NOMO-1 treated with DMSO at 0.1 percent for 48 hours (cell line): ENCODE results near the gene C21orf58.
"Not testable (repeated sequence)": the region's sequence is repeated elsewhere in the genome, so short reads cannot be mapped to it uniquely, and the experiment has no call there.

Experiments
- DNase-seq: peaks from one replicate; lab custom pipeline; 2025; ENCODE audit not compliant: unreplicated experiment; lab: John Stamatoyannopoulos, UW

The C21orf58 gene

DNA sequence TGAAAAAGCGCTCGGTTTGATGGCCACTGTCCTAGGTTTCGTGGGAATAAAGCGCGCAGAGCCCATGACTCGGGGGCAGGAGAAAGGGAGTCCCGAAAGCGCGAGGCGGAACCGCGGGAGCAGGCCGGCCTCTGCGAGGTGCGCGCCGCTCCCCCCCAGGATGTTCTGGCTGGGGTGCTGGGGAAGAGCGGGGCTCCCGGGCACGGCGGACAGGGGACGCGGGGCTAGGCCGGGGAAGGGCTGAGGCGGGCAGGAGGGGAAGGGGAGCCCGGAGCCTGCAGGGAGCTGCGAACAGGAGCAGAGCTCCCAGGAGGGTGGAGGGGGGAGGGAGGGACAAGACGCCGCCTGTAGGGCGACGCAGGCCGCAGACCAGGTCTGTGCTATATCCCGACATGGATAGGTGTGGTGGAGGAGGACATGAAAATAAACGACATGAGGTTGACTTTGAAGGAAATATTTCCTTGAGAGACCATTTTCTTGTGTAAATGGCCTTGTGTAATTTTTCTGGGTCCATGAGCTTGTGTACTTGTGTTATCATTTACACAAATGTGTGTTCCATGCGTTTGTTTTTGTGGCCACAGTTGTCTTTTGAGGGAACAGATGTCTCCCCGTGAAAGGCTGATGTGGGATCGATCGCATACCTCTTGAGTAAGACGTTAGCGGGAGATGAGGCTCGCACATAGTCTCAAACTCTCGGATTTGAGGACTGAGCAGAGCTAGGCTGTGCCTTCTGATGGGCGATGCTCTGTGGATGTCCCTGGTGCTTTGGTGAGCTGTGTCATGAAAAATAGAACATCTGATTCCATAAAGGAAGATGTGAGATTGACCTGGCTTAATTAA, 1.6 kb upstream of the C21orf58 start:
- peak; percentile 19 for DNase-seq

DNA sequence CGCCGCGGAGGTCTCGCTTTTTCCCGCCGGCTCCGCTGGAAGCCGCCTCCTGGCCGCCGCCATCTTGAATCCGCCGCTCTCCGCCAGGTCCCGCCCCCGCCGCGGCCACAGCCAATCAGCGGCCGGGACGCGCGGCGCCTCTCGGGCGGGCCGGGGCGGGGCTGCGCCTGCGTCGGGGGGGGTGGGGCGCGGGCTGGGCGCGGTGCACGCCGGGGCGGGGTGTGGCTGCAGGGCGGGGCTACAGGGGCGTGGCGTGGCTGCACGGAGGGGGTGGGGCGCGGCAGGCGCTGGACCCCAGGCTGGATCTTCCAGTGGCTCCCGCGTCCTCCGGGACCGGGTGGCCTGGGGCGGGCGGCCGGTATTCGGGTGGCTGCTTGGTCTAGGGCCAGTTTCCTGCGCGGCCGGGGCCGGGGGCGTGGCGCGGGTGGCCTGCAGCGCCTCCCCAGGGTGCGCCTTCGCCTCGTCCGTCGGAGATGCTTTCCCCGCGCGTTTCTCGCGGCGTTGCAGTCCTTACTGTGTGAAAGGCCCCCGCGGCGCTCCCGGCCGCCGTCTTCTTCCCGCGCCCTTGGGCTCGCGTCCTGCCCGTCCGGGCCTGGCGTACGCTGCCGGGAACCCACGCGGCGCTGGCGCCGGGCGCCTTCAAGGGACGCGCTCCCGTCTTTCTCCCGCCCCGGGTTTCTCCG, 861 bp upstream of the C21orf58 start:
- peak; percentile 51 for DNase-seq

GRCh38 chr21:46323227-46323709, 402 bp downstream of the C21orf58 start:
- DNase-seq = peak; percentile 25

- peak; percentile 23 for DNase-seq
Measured at GRCh38 chr21:46322351-46323226, 1.1 kb downstream of the C21orf58 start.

DNA sequence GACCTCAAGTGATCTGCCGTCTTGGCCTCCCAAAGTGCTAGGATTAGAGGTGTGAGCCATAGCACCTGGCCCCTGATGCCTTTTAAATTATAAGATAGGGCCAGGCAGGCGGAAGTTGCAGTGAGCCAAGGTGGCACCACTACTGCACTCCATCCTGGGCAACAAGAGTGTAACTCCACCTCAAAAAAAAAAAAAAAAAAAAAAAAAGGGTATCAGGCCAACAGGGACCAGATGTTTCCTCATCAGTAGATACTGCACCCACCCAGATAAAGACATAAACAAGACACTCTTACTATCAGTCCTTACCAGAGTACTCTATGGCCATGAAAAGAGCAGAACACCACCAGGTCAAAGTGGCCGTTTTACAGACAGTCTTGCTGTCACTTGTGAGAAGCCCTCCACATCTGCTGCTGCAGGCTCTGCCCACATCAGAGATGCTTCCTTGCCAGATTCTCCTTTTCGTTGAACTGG, 3.3 kb downstream of the C21orf58 start:
- no peak for DNase-seq

GRCh38 chr21:46319186-46319585, 4.5 kb downstream of the C21orf58 start:
- DNase-seq = no peak

DNA sequence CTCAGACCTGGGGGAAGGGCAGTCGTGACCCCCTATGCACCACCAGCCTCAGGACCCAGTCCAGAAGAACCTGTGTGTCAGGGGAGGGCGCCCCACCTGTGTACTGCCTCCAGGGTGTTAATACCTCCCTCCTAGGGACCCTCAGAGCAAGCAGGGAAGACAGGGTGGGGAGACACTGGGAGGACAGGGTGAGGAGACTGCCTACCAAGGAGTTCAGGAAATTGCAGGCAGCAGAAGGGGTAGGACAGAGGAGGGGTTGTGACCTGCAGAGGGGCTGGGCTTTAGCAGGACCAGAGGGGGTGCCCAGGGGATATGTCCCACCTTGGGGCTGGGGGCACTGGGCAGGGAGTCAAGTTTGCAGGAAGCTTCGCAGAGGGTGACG, 5.2 kb downstream of the C21orf58 start:
- DNase-seq = no peak

DNA sequence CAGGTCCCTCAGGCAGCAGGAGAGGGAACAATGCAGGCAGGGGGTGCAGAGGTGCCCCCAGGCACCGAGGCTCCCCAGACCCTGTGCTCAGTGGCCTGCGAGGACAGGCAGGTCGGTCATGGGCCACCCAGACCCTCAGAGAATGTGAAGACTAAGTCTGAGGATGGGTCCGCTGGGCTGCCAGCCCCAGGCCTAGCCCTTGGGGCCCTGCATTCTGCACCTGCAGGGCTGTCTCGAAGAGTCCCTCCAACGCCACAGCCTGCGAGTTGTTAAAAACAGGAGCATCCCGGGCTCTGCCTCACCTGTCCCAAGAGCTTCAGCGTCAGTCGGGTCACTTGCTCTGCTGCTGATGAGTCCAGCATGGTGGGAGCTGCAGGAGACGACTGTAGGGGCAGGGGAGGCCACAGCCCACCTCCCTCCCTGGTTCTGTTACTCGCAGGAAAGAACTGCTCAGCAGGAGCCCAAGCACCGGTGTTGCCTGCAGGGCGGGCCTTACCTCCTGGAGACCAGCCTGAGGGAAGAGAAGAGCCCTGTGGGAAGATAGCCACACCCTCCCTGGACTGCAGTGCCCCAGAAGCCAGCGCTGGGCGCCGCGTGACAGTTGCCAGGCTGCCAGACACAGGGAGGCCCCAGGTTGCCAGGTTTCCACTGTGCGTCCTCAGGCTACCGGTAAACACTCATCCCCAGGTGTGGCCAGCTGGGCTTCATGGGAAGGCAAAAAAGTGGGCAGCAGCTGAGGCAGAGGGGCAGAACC, 5.8 kb downstream of the C21orf58 start:
- DNase-seq = no peak

GRCh38 chr21:46316708-46317324, 6.9 kb downstream of the C21orf58 start:
- no peak for DNase-seq

DNA sequence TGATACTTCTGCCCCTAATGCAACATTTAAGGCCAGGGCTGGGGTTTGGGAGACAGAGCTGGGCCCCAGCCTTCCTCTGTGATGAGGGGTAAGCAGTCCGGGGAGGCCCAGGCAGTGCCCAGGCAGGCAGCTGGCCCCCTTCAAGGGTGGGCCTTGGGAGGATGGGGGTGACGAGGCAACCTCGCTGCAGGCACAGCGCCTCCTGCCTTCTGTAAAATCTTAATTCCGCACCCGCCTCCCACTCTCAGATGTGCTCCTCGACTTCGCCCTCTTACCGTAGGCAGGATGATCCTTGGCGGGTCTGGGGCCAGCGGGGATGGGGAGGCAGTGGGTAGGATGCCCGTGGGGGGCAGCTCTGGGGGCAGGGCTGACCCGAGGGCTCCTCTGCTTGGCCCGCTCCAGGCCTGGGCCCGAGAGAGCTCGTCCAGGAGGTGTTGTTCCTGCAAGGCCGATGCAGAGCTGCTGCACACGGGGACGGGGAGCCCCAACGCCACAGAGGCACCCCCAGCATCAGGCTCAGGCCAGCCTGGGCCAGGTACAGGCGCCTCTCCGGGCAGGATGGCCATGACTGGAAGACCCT, 9.1 kb downstream of the C21orf58 start:
- DNase-seq = no peak

- no peak for DNase-seq
Measured at GRCh38 chr21:46312949-46313348, 10.7 kb downstream of the C21orf58 start.

- no peak for DNase-seq
Measured at GRCh38 chr21:46311568-46311967, 12.1 kb downstream of the C21orf58 start.

DNA sequence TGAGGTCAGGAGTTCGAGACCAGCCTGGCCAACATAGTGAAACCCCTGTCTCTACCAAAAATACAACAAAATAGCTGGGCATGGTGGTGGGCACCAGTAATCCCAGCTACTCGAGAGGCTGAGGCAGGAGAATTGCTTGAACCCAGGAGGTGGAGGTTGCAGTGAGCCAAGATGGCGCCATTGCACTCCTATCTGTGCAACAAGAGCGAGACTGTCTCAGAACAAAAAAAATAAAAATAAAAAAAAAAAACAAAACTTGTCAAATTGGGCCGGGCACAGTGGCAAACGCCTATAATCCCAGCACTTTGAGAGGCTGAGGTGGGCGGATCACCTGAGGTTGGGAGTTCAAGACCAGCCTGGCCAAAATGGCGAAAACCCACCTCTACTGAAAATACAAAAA, 13.4 kb downstream of the C21orf58 start:
- DNase-seq = not testable (repeated sequence)

GRCh38 chr21:46308431-46308830, 15.2 kb downstream of the C21orf58 start:
- no peak for DNase-seq

GRCh38 chr21:46307625-46308024, 16.0 kb downstream of the C21orf58 start:
- DNase-seq = no peak

DNA sequence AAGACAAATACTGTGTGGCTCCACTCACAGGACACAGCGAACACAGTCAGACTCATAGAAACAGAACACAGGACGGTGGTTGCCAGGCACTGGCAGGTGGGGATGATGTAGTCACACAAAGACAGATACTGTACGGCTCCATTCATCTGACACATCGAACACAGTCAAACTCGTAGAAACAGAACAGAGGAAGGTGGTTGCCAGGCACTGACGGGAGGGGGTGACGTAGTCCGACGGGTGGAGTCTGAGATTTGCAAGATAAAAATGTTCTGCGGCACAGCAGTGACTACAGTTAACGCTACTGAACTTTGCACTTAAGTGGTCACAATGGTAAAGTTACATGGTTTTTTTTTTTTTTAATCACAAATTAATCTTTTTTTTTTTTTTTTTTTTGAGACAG, 18.7 kb downstream of the C21orf58 start:
- DNase-seq = no peak

DNA sequence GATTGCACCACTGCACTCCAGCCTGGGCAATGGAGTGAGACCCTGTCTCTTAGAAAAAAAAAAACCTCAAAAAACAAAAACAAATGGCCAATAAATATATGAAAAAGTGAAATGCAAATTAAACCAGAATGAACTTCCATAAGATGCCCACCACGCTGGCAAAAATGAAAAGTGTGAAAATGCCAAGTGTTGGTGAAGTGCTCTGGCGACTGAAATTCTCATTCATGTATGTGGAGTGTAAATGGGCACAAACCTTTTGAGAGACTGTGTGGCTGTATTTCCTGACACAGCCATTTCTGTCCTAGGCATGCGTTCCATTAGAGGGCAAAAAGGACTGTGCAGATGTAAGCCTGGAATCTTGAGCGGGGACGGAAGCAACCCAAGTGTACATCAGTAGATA, 19.2 kb downstream of the C21orf58 start:
- DNase-seq = no peak

- no peak for DNase-seq
Measured at GRCh38 chr21:46301759-46302158, 21.9 kb downstream of the C21orf58 start.

GRCh38 chr21:46299167-46299566, 24.5 kb downstream of the C21orf58 start:
- no peak for DNase-seq
